GM12878 (cell line): Measurements from ENCODE around the gene TXNDC5.

Experiments
- MYC ChIP-seq: IDR thresholded peaks from 2 replicates; pipeline ENCODE4 v1.6.1; 2011; ENCODE audit warnings: mild to moderate bottlenecking, low read length, moderate library complexity, inconsistent platforms; ENCODE audit not compliant: insufficient read depth, insufficient replicate concordance, insufficient read length, severe bottlenecking
- RCOR1 ChIP-seq: conservative IDR thresholded peaks from 2 replicates; pipeline ENCODE4 v1.6.1; 2012; ENCODE audit warnings: low read depth, low read length, improper control_type of control experiment
- TF ChIP-seq, protein P1 (sequence below), 3 experiments: IDR thresholded peaks in 2 of 3; conservative IDR thresholded peaks in 1 of 3; 2 replicates each; pipeline ENCODE4 v1.5.1; 2011; ENCODE audit warnings: low read depth in 3 of 3, low read length in 3 of 3, mild to moderate bottlenecking in 3 of 3, control low read depth in 2 of 3, moderate library complexity in 2 of 3, inconsistent platforms in 1 of 3, mixed read lengths in 1 of 3; ENCODE audit not compliant: control insufficient read depth in 2 of 3, insufficient read depth in 1 of 3; ENCODE audit errors: extremely low read depth in 1 of 3

DNA sequence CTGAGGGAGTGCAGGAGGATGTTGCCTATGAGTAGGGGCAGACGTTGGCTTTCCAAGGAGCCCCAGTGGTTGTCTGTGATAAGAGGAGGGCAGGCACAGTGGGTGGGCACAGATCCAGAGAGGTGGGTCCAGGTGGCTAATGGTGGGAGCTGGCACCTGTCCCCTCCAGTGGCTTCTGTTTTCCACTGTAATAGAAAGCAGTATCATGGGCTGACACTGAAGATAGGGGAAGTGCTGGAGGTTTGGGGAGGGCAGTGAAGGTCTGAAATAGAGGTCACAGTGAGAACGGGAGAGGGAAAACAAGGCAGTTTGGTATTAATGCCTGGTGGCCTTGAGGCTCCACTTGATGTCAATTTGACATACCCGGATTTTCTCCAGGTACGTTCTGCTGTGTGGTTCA lies 10.5 kb upstream of the TXNDC5 start:
- TF ChIP-seq RCOR1: no peak
- TF ChIP-seq, protein P1, sequence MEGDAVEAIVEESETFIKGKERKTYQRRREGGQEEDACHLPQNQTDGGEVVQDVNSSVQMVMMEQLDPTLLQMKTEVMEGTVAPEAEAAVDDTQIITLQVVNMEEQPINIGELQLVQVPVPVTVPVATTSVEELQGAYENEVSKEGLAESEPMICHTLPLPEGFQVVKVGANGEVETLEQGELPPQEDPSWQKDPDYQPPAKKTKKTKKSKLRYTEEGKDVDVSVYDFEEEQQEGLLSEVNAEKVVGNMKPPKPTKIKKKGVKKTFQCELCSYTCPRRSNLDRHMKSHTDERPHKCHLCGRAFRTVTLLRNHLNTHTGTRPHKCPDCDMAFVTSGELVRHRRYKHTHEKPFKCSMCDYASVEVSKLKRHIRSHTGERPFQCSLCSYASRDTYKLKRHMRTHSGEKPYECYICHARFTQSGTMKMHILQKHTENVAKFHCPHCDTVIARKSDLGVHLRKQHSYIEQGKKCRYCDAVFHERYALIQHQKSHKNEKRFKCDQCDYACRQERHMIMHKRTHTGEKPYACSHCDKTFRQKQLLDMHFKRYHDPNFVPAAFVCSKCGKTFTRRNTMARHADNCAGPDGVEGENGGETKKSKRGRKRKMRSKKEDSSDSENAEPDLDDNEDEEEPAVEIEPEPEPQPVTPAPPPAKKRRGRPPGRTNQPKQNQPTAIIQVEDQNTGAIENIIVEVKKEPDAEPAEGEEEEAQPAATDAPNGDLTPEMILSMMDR (IDR thresholded peaks at IDR 0.05 in 2 of 3, conservative IDR thresholded peaks at IDR 0.05 in 1 of 3; ENCODE audit: control insufficient read depth in 2 of 3, extremely low read depth in 1 of 3, insufficient read depth in 1 of 3, low read depth in 3 of 3, low read length in 3 of 3): no peak
- no peak for TF ChIP-seq MYC
